Measurements from ENCODE around the gene CHORDC1.

- no peak for TF ChIP-seq REST (IDR thresholded peaks at IDR 0.05; ENCODE audit: insufficient read depth in 1 of 2, low read depth in 2 of 2, low read length in 1 of 2)
- TF ChIP-seq POLR2AphosphoS5 (IDR thresholded peaks at IDR 0.05; ENCODE audit: low read depth, low read length), result no peak
- TF ChIP-seq CTCF (IDR thresholded peaks at IDR 0.05), result no peak
These were observed 9.5 kb downstream of the CHORDC1 start for GRCh38 chr11:90213322-90213721.

Measured in Panc1 (cell line).